HepG2 (cell line): ENCODE data around the gene STPG4. TPM values are rescaled to one million over a fixed set of nuclear protein-coding genes. Genes with fewer than 3 reads are reported as not detected.

Experiments
- HNRNPLL ChIP-seq: fragments of 200-400 bp; formaldehyde crosslinking; IDR thresholded peaks from 2 replicates; pipeline ENCODE4 v1.6.1; 2017; ENCODE audit warnings: mild to moderate bottlenecking, low read depth, low read length; ENCODE audit not compliant: poor library complexity, severe bottlenecking
- SMAD3 ChIP-seq: sonication (generic); formaldehyde crosslinking; IDR thresholded peaks from 2 replicates; pipeline ENCODE4 v1.4.0; 2020; ENCODE audit warnings: missing genetic modification reagents
- ZFP90 ChIP-seq: sonication (generic); formaldehyde crosslinking; IDR thresholded peaks from 2 replicates; pipeline ENCODE4 v1.8.0; 2022; ENCODE audit warnings: missing genetic modification reagents, mild to moderate bottlenecking, inconsistent platforms, borderline replicate concordance
- polyA plus RNA-seq, 8 experiments: library from polyadenylated mRNA; depleted of rRNA in 3 of 8; stranded (reverse) in 7 of 8; unstranded in 1 of 8; fragments of >200 nt; fragmentation: Illumina TruSeq in 4 of 8; extraction: Trizol in 4 of 8; gene quantifications; 2 replicates each; pipeline versions ENCODE4 v1.2.1 to v1.2.3, GENCODE V29; 2011 to 2016; ENCODE audit warnings: low read depth in 4 of 8, missing spikeins in 1 of 8, mixed read lengths in 1 of 8; ENCODE audit not compliant: insufficient read depth in 1 of 8
- total RNA-seq, 5 experiments: library from RNA; depleted of rRNA; stranded (reverse); fragments of >200 nt; fragmentation: Illumina TruSeq; extraction: Trizol; gene quantifications; 2 replicates each; pipeline ENCODE4 v1.2.3, GENCODE V29; 2016; ENCODE audit warnings: low read depth in 1 of 5
- TF ChIP-seq, protein P1 (sequence below): sonication (generic); formaldehyde crosslinking; conservative IDR thresholded peaks from 2 replicates; pipeline ENCODE4 v1.4.0; 2020; ENCODE audit warnings: mild to moderate bottlenecking, missing genetic modification reagents, moderate library complexity
- TF ChIP-seq, protein P2 (sequence below): sonication (generic); IDR thresholded peaks from 2 replicates; pipeline ENCODE4 v1.6.1; 2016; ENCODE audit warnings: low read depth, borderline replicate concordance
- TF ChIP-seq, protein P3 (sequence below): sonication (generic); formaldehyde crosslinking; IDR thresholded peaks from 2 replicates; pipeline ENCODE4 v1.4.0; 2020; ENCODE audit warnings: mild to moderate bottlenecking, missing genetic modification reagents
- TF ChIP-seq, protein P4 (sequence below): sonication (generic); formaldehyde crosslinking; IDR thresholded peaks from 2 replicates; pipeline ENCODE4 v1.4.0; 2020; ENCODE audit warnings: missing genetic modification reagents, borderline replicate concordance
- TF ChIP-seq, protein P5 (sequence below): IDR thresholded peaks from 2 replicates; pipeline ENCODE4 v1.6.1; 2012; ENCODE audit warnings: inconsistent platforms
- TF ChIP-seq, protein P6 (sequence below): sonication (generic); formaldehyde crosslinking; IDR thresholded peaks from 2 replicates; pipeline ENCODE4 v1.8.0; 2022; ENCODE audit warnings: mild to moderate bottlenecking, missing genetic modification reagents; ENCODE audit not compliant: insufficient replicate concordance

STPG4 gene
- total and polyA plus RNA-seq, 2 of the 13 experiments (the other 11 are each of a cell fraction or from before 2014, with no cell fraction given) = 0.11 to 0.15 TPM

DNA sequence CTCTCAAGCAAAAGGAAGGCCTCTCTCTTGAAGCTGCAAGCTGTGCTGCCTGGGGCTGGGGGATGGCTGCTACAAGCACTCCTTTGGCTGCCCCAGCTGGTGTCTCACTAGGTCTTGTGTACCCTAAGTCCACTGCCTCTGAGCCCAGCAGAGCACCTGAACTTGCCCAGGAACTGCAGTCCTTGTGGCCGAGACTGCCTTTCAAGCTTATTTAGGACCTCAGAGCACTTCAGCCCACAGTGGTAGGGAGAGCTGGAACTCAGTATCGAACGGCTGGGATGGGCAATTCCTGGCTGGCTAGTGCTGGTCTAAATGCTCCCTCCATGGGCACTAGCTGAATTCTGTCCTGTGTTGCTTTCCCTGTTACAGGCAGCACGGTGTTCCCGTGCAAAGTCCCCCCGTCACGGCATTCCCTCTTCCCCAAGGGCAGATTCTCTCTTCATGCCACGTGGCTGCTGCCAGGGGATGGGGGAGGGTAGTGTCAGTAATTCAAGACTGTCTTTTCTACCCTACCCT is 25.9 kb downstream of the STPG4 start (continued):
- TF ChIP-seq HNRNPLL (no peak), SMAD3 (CRISPR knock-in tag) (no peak), ZFP90 (CRISPR knock-in tag) (peak; percentile 14; the same call in 1 of the 2 replicates)
- TF ChIP-seq, protein P1, sequence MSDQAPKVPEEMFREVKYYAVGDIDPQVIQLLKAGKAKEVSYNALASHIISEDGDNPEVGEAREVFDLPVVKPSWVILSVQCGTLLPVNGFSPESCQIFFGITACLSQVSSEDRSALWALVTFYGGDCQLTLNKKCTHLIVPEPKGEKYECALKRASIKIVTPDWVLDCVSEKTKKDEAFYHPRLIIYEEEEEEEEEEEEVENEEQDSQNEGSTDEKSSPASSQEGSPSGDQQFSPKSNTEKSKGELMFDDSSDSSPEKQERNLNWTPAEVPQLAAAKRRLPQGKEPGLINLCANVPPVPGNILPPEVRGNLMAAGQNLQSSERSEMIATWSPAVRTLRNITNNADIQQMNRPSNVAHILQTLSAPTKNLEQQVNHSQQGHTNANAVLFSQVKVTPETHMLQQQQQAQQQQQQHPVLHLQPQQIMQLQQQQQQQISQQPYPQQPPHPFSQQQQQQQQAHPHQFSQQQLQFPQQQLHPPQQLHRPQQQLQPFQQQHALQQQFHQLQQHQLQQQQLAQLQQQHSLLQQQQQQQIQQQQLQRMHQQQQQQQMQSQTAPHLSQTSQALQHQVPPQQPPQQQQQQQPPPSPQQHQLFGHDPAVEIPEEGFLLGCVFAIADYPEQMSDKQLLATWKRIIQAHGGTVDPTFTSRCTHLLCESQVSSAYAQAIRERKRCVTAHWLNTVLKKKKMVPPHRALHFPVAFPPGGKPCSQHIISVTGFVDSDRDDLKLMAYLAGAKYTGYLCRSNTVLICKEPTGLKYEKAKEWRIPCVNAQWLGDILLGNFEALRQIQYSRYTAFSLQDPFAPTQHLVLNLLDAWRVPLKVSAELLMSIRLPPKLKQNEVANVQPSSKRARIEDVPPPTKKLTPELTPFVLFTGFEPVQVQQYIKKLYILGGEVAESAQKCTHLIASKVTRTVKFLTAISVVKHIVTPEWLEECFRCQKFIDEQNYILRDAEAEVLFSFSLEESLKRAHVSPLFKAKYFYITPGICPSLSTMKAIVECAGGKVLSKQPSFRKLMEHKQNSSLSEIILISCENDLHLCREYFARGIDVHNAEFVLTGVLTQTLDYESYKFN (CRISPR knock-in tag) = peak; percentile 80
- TF ChIP-seq, protein P2, sequence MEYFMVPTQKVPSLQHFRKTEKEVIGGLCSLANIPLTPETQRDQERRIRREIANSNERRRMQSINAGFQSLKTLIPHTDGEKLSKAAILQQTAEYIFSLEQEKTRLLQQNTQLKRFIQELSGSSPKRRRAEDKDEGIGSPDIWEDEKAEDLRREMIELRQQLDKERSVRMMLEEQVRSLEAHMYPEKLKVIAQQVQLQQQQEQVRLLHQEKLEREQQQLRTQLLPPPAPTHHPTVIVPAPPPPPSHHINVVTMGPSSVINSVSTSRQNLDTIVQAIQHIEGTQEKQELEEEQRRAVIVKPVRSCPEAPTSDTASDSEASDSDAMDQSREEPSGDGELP = peak; percentile 9; the same call in 1 of the 2 replicates
- TF ChIP-seq, protein P3, sequence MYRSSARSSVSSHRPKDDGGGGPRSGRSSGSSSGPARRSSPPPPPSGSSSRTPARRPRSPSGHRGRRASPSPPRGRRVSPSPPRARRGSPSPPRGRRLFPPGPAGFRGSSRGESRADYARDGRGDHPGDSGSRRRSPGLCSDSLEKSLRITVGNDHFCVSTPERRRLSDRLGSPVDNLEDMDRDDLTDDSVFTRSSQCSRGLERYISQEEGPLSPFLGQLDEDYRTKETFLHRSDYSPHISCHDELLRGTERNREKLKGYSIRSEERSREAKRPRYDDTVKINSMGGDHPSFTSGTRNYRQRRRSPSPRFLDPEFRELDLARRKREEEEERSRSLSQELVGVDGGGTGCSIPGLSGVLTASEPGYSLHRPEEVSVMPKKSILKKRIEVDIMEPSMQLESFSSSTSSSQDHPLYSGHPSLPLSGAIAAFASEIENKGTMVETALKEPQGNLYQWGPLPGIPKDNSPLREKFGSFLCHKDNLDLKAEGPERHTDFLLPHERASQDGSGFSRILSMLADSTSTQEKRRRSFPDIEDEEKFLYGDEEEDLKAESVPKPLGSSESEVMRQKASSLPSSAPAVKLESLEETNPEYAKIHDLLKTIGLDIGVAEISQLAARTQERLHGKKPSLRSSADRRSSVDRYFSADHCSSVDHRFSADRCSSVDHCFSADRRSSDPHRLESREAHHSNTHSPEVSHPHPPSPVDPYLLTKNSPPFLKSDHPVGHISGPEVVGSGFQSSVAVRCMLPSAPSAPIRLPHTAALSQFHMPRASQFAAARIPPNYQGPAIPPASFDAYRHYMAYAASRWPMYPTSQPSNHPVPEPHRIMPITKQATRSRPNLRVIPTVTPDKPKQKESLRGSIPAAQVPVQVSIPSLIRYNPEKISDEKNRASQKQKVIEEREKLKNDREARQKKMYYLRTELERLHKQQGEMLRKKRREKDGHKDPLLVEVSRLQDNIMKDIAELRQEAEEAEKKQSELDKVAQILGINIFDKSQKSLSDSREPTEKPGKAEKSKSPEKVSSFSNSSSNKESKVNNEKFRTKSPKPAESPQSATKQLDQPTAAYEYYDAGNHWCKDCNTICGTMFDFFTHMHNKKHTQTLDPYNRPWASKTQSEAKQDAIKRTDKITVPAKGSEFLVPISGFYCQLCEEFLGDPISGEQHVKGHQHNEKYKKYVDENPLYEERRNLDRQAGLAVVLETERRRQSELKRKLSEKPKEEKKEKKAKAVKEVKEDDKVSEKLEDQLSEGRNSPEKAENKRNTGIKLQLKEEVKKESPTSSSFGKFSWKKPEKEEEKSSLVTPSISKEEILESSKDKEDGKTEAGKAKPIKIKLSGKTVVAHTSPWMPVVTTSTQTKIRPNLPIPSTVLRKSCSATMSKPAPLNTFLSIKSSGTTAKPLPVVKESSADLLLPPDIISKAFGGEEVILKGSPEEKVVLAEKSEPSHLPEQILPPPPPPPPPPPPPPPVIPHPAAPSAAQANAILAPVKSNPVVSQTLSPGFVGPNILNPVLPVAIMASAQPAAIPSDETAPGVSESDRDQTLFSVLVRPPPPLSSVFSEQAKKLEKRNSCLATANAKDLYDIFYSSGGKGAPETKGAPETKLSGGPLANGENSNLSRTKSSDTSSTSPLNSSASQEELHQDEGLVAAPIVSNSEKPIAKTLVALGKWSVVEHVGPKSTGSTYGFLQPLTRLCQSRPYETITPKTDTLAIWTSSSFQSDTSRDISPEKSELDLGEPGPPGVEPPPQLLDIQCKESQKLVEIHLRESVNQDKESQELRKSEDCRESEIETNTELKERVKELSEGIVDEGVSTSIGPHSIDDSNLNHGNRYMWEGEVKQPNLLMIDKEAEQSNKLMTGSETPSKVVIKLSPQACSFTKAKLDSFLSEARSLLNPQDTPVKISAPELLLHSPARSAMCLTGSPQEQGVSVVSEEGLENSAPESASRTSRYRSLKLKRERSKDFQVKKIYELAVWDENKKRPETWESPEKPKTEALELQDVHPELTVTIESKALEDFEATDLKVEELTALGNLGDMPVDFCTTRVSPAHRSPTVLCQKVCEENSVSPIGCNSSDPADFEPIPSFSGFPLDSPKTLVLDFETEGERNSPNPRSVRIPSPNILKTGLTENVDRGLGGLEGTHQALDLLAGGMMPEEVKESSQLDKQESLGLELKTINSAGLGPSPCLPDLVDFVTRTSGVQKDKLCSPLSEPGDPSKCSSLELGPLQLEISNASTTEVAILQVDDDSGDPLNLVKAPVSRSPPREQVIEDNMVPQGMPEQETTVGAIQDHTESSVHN (CRISPR knock-in tag) = no peak
- TF ChIP-seq, protein P4, sequence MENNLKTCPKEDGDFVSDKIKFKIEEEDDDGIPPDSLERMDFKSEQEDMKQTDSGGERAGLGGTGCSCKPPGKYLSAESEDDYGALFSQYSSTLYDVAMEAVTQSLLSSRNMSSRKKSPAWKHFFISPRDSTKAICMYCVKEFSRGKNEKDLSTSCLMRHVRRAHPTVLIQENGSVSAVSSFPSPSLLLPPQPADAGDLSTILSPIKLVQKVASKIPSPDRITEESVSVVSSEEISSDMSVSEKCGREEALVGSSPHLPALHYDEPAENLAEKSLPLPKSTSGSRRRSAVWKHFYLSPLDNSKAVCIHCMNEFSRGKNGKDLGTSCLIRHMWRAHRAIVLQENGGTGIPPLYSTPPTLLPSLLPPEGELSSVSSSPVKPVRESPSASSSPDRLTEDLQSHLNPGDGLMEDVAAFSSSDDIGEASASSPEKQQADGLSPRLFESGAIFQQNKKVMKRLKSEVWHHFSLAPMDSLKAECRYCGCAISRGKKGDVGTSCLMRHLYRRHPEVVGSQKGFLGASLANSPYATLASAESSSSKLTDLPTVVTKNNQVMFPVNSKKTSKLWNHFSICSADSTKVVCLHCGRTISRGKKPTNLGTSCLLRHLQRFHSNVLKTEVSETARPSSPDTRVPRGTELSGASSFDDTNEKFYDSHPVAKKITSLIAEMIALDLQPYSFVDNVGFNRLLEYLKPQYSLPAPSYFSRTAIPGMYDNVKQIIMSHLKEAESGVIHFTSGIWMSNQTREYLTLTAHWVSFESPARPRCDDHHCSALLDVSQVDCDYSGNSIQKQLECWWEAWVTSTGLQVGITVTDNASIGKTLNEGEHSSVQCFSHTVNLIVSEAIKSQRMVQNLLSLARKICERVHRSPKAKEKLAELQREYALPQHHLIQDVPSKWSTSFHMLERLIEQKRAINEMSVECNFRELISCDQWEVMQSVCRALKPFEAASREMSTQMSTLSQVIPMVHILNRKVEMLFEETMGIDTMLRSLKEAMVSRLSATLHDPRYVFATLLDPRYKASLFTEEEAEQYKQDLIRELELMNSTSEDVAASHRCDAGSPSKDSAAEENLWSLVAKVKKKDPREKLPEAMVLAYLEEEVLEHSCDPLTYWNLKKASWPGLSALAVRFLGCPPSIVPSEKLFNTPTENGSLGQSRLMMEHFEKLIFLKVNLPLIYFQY (CRISPR knock-in tag) = no peak
- TF ChIP-seq, protein P5, sequence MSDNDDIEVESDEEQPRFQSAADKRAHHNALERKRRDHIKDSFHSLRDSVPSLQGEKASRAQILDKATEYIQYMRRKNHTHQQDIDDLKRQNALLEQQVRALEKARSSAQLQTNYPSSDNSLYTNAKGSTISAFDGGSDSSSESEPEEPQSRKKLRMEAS = peak; percentile 98
- TF ChIP-seq, protein P6, sequence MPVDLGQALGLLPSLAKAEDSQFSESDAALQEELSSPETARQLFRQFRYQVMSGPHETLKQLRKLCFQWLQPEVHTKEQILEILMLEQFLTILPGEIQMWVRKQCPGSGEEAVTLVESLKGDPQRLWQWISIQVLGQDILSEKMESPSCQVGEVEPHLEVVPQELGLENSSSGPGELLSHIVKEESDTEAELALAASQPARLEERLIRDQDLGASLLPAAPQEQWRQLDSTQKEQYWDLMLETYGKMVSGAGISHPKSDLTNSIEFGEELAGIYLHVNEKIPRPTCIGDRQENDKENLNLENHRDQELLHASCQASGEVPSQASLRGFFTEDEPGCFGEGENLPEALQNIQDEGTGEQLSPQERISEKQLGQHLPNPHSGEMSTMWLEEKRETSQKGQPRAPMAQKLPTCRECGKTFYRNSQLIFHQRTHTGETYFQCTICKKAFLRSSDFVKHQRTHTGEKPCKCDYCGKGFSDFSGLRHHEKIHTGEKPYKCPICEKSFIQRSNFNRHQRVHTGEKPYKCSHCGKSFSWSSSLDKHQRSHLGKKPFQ (CRISPR knock-in tag) = no peak
